Measurements from ENCODE around the gene AUTS2.

AUTS2 gene

DNA sequence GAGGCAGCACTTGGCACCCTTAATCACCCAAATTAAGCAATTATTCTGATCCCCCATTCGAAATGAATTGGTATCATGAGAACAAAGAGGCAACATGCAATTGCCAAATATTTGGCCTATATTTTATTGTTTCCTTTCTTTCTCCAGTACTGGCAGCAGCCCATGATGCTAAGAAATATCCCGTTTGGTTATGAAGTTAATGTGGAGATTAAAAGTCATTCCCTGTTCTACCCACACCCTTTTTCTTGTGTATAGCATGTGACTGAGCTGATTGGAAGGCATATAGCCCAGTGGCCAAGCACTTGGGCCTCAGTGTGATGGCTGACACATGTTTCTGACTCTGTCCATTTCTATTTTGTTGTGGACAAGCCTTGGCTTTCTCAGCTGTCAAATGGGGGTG, 841.4 kb downstream of the AUTS2 start:
- Histone ChIP-seq H3K4me3 (ENCODE audit: insufficient read length, low read depth) (no peak overlapping the region), H3K27me3 (ENCODE audit: insufficient read depth, insufficient read length) (no peaks in the 10 kb centered on the region), H3K4me1 (ENCODE audit: insufficient read depth, insufficient read length) (no peaks in the 10 kb centered on the region), H3K36me3 (ENCODE audit: insufficient read depth, insufficient read length, low read length) (no peaks in the 10 kb centered on the region), H3K9me3 (ENCODE audit: insufficient read depth, low read length) (no peaks in the 10 kb centered on the region), H3K9ac (ENCODE audit: insufficient read length, low read depth) (no peak overlapping the region)
- no peak for TF ChIP-seq ZNF274 (IDR thresholded peaks at IDR 0.05; ENCODE audit: low read depth, low read length)
- no peak for TF ChIP-seq YY1 (IDR thresholded peaks at IDR 0.05; ENCODE audit: insufficient read depth, insufficient read length)
- TF ChIP-seq SUZ12 (IDR thresholded peaks at IDR 0.05; ENCODE audit: extremely low read depth, insufficient read depth, insufficient read length) = no peak
- DNase-seq (ENCODE audit: low read depth, low spot score) = no peak

DNA sequence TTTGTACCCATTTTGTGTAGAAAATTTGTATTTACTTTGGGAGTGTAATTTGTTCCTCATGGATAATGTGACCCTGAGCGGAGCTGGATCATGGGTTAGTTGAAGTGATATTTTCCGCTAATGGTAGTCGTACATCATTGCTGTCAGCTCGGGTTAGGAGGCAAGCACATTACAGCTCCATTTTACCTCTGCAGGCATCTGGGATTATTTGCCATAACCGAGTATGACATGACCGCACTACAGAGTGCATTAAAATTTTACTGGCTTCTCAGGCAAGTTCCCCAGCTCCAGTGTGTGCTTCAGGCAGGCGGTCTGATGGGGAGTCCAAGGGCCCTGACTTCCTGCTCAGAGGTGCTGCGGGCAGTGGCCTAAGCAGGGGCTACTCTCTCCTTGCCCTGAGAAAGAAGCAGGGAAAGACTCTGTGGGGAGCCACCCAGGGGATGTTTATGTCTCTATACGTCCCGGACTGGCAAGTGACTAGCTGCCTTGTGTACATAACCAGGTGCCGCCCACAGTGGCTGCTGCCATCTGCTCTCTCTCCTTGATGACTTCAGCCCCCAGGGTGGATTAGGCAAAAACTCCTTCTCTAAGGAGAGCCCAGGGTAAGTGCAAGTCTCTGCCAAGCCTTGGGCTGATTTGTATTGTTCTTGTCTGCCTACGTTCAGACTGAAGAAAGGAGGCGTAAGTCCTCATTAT, 848.3 kb downstream of the AUTS2 start:
- TF ChIP-seq SUZ12 (IDR thresholded peaks at IDR 0.05; ENCODE audit: extremely low read depth, insufficient read depth, insufficient read length) = no peak
- TF ChIP-seq YY1 (IDR thresholded peaks at IDR 0.05; ENCODE audit: insufficient read depth, insufficient read length) = no peak
- TF ChIP-seq ZNF274 (IDR thresholded peaks at IDR 0.05; ENCODE audit: low read depth, low read length) = no peak
- Histone ChIP-seq H3K27me3 (ENCODE audit: insufficient read depth, insufficient read length) (no peaks in the 10 kb centered on the region), H3K4me3 (ENCODE audit: insufficient read length, low read depth) (no peak overlapping the region), H3K9me3 (ENCODE audit: insufficient read depth, low read length) (no peaks in the 10 kb centered on the region), H3K36me3 (ENCODE audit: insufficient read depth, insufficient read length, low read length) (no peaks in the 10 kb centered on the region), H3K4me1 (ENCODE audit: insufficient read depth, insufficient read length) (no peaks in the 10 kb centered on the region), H3K9ac (ENCODE audit: insufficient read length, low read depth) (no peak overlapping the region)
- no peak for DNase-seq (ENCODE audit: low read depth, low spot score)

DNA sequence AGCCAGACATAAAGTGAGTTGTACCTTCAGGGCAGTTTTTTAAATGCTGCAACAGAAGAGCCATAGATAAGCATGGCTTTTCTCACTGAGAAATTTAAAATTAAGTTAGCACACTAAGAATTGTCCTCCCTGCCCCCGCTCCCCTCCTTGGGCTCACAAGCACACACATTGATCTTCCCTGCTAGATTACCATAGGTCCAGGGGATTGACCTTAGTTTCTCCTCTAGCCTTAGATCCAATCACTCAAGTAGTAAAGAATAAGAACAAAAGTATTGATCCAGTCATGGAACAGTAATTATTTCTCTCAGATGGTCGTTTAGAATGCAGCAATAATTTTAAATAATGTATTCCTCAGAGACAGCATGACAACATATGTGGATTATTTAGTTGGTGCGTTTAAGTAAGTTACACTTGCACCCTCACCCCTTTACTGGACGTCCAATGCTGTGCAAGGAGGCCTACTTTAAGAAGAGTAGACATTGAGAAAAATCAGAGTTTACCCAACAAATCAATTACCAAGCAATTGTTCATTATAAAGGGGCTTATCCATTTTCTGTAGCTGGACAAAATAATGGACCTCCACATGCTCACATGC, 850.1 kb downstream of the AUTS2 start:
- H3K4me3 ChIP-seq (ENCODE audit: insufficient read length, low read depth) = no peak overlapping the region
- H3K27me3 ChIP-seq (ENCODE audit: insufficient read depth, insufficient read length) = no peaks in the 10 kb centered on the region
- no peak overlapping the region for H3K9ac ChIP-seq (ENCODE audit: insufficient read length, low read depth)
- no peaks in the 10 kb centered on the region for H3K36me3 ChIP-seq (ENCODE audit: insufficient read depth, insufficient read length, low read length)
- TF ChIP-seq ZNF274 (IDR thresholded peaks at IDR 0.05; ENCODE audit: low read depth, low read length) (no peak), YY1 (IDR thresholded peaks at IDR 0.05; ENCODE audit: insufficient read depth, insufficient read length) (no peak), SUZ12 (IDR thresholded peaks at IDR 0.05; ENCODE audit: extremely low read depth, insufficient read depth, insufficient read length) (no peak)
- no peaks in the 10 kb centered on the region for H3K4me1 ChIP-seq (ENCODE audit: insufficient read depth, insufficient read length)
- H3K9me3 ChIP-seq (ENCODE audit: insufficient read depth, low read length) = no peaks in the 10 kb centered on the region
- DNase-seq (ENCODE audit: low read depth, low spot score) = no peak

DNA sequence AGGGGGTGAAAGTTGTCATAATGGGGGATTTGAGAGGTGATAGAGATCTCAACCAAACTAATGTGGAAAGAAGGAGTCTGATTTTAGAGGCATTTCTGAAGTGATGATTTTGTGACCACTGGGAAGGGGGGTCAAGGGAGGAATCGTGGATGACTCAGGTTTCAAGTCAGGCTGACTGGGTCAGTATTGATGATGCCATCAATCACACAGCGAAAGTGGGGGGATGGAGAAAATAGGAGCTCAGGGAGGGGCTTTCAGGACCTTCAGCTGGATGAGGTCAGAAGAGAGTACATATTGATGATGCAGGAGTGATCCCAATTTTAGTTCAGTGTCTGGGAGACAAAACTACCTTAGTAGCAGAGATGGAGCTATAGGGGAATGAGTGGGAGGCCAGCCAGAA, 852.5 kb downstream of the AUTS2 start:
- no peak overlapping the region for H3K9ac ChIP-seq (ENCODE audit: insufficient read length, low read depth)
- no peaks in the 10 kb centered on the region for H3K27me3 ChIP-seq (ENCODE audit: insufficient read depth, insufficient read length)
- H3K9me3 ChIP-seq (ENCODE audit: insufficient read depth, low read length) = no peaks in the 10 kb centered on the region
- no peak overlapping the region for H3K4me3 ChIP-seq (ENCODE audit: insufficient read length, low read depth)
- DNase-seq (ENCODE audit: low read depth, low spot score) = no peak
- TF ChIP-seq ZNF274 (IDR thresholded peaks at IDR 0.05; ENCODE audit: low read depth, low read length) = no peak
- H3K4me1 ChIP-seq (ENCODE audit: insufficient read depth, insufficient read length) = no peaks in the 10 kb centered on the region
- H3K36me3 ChIP-seq (ENCODE audit: insufficient read depth, insufficient read length, low read length) = no peaks in the 10 kb centered on the region

DNA sequence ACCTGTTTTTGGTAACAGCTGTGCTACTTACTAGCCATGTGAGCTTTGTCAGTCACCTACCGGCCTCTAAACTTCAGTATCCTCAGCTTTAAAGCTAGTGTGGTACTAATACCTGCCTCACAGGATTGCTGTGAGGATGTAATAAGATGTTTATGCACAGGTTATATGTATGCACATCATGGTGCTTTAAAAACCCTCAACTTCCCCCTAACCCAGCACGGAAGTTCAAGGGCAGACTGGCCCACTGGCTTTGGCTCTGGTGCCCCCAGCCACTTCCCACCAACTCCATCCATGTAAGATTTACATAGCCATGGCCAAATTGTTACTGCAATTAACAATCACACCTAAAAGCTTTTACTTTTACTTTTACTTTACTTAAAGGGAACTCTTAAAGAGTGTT, 857.6 kb downstream of the AUTS2 start:
- Histone ChIP-seq H3K9me3 (ENCODE audit: insufficient read depth, low read length) (no peaks in the 10 kb centered on the region), H3K9ac (ENCODE audit: insufficient read length, low read depth) (no peak overlapping the region), H3K27me3 (ENCODE audit: insufficient read depth, insufficient read length) (no peaks in the 10 kb centered on the region), H3K4me1 (ENCODE audit: insufficient read depth, insufficient read length) (peaks cover 14% of the 10 kb centered on the region), H3K4me3 (ENCODE audit: insufficient read length, low read depth) (no peak overlapping the region), H3K36me3 (ENCODE audit: insufficient read depth, insufficient read length, low read length) (no peaks in the 10 kb centered on the region)
- TF ChIP-seq ZNF274 (IDR thresholded peaks at IDR 0.05; ENCODE audit: low read depth, low read length) = no peak
- TF ChIP-seq SUZ12 (IDR thresholded peaks at IDR 0.05; ENCODE audit: extremely low read depth, insufficient read depth, insufficient read length) = no peak
- no peak for TF ChIP-seq YY1 (IDR thresholded peaks at IDR 0.05; ENCODE audit: insufficient read depth, insufficient read length)
- no peak for DNase-seq (ENCODE audit: low read depth, low spot score)

DNA sequence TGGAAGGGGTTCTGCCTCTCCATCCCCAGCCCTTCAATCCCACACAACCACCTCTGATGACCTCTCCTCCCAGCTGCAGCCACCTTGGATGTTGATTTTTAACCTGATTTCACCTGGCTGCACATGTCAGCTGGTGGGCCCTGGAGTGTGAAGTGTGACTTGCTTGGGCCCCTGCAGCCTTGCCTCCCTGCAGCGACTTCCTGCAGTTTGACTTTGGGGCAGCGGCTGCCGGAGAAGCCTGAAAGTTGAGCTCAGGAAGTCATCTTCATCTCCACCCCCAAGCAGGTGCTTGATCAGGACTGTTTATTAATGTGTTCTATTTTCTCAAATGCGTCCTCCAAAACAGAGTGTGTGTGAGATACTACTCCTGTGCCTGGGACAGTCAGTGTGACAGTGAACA, 858.4 kb downstream of the AUTS2 start:
- DNase-seq (ENCODE audit: low read depth, low spot score) = no peak
- H3K4me1 ChIP-seq (ENCODE audit: insufficient read depth, insufficient read length) = peaks cover 14% of the 10 kb centered on the region
- no peak overlapping the region for H3K9ac ChIP-seq (ENCODE audit: insufficient read length, low read depth)
- H3K27me3 ChIP-seq (ENCODE audit: insufficient read depth, insufficient read length) = no peaks in the 10 kb centered on the region
- TF ChIP-seq ZNF274 (IDR thresholded peaks at IDR 0.05; ENCODE audit: low read depth, low read length) = no peak
- no peak for TF ChIP-seq SUZ12 (IDR thresholded peaks at IDR 0.05; ENCODE audit: extremely low read depth, insufficient read depth, insufficient read length)
- no peak for TF ChIP-seq YY1 (IDR thresholded peaks at IDR 0.05; ENCODE audit: insufficient read depth, insufficient read length)
- H3K9me3 ChIP-seq (ENCODE audit: insufficient read depth, low read length) = no peaks in the 10 kb centered on the region
- H3K36me3 ChIP-seq (ENCODE audit: insufficient read depth, insufficient read length, low read length) = no peaks in the 10 kb centered on the region
- H3K4me3 ChIP-seq (ENCODE audit: insufficient read length, low read depth) = no peak overlapping the region

DNA sequence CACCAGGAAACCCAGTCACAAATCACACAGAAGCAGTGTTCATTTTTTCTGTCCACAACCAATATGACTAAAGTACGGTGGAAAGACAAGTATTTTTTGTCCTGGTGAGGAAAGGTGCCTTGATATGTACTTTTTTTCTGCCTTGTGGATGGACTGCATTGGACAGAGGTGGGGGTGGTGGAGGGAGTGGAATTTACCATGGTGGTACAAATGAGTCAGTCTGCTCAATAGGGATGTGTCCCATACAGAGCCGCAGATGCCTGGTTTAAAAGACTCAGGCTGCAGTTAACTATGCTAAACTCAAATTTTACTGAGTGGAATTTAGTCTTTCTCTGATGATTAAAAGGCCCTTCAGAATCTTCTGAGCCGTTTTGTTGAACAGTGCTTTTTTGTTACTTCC, 859.2 kb downstream of the AUTS2 start:
- Histone ChIP-seq H3K9me3 (ENCODE audit: insufficient read depth, low read length) (no peaks in the 10 kb centered on the region), H3K27me3 (ENCODE audit: insufficient read depth, insufficient read length) (no peaks in the 10 kb centered on the region), H3K9ac (ENCODE audit: insufficient read length, low read depth) (no peak overlapping the region), H3K4me3 (ENCODE audit: insufficient read length, low read depth) (no peak overlapping the region), H3K36me3 (ENCODE audit: insufficient read depth, insufficient read length, low read length) (no peaks in the 10 kb centered on the region), H3K4me1 (ENCODE audit: insufficient read depth, insufficient read length) (peaks cover 14% of the 10 kb centered on the region)
- no peak for DNase-seq (ENCODE audit: low read depth, low spot score)
- TF ChIP-seq YY1 (IDR thresholded peaks at IDR 0.05; ENCODE audit: insufficient read depth, insufficient read length) (no peak), ZNF274 (IDR thresholded peaks at IDR 0.05; ENCODE audit: low read depth, low read length) (no peak), SUZ12 (IDR thresholded peaks at IDR 0.05; ENCODE audit: extremely low read depth, insufficient read depth, insufficient read length) (no peak)
